Vagina (tissue), 2 donors: Measurements from ENCODE around the gene MAGEB3. TPM values are rescaled to one million over a fixed set of nuclear protein-coding genes. Genes with fewer than 3 reads are reported as not detected.

ENCODE experiments used
- DNase-seq, 2 donors: peaks; one replicate each; pipeline ENCODE4 v3.0.0-alpha.2; 2017; ENCODE audit errors: extremely low spot score in 2 of 2
- H3K27ac ChIP-seq: fragments of 200-600 bp; sonication (generic); one replicate; pipeline ENCODE4 v1.5.1; 2019
- H3K27me3 ChIP-seq: fragments of 200-600 bp; sonication (generic); one replicate; pipeline ENCODE4 v1.5.1; 2019
- H3K36me3 ChIP-seq, 2 donors: fragments of 200-600 bp; sonication (generic); one replicate each; pipeline ENCODE4 v1.5.1; 2017 to 2019
- H3K4me1 ChIP-seq: fragments of 200-600 bp; sonication (generic); one replicate; pipeline ENCODE4 v1.5.1; 2019
- H3K4me3 ChIP-seq, 2 donors: fragments of 200-600 bp; sonication (generic); 1 replicate in 1 of 2; 2 replicates in 1 of 2; pipeline ENCODE4 v1.5.1; 2016 to 2019
- H3K9me3 ChIP-seq: fragments of 200-600 bp; sonication (generic); one replicate; pipeline ENCODE4 v1.5.1; 2019
- POLR2A ChIP-seq, 2 donors: fragments of 450-650 bp; IDR thresholded peaks; one replicate each; pipeline ENCODE4 v1.6.1; 2017; ENCODE audit warnings: antibody characterized with exemption in 2 of 2, mild to moderate bottlenecking in 2 of 2, moderate library complexity in 2 of 2
- POLR2AphosphoS5 ChIP-seq, 2 donors: sonication (generic); formaldehyde crosslinking; IDR thresholded peaks; one replicate each; pipeline ENCODE4 v1.9.0; 2017; ENCODE audit warnings: antibody characterized with exemption in 2 of 2, mild to moderate bottlenecking in 2 of 2, low read depth in 1 of 2; ENCODE audit not compliant: insufficient read depth in 1 of 2
- intact Hi-C: fragments of 100-400 bp; cut with DNase I; formaldehyde crosslinking; loops from one replicate; pipeline ENCODE4 v1.15.1; 2023
- total RNA-seq: library from RNA; depleted of rRNA; stranded (reverse); fragments of >200 nt; gene quantifications from one replicate; pipeline ENCODE4 v1.2.3, GENCODE V29; 2016
- TF ChIP-seq, protein P1 (sequence below), 3 experiments: fragments of 450-650 bp in 2 of 3; fragments of 200-600 bp in 1 of 3; sonication (generic) in 1 of 3; IDR thresholded peaks; one replicate each; pipeline ENCODE4 v1.5.1; 2017 to 2019; ENCODE audit warnings: antibody characterized with exemption in 3 of 3, mild to moderate bottlenecking in 2 of 3, moderate library complexity in 2 of 3

MAGEB3 gene
- total RNA-seq, 1 donor from 2014 or later, result not detected

DNA sequence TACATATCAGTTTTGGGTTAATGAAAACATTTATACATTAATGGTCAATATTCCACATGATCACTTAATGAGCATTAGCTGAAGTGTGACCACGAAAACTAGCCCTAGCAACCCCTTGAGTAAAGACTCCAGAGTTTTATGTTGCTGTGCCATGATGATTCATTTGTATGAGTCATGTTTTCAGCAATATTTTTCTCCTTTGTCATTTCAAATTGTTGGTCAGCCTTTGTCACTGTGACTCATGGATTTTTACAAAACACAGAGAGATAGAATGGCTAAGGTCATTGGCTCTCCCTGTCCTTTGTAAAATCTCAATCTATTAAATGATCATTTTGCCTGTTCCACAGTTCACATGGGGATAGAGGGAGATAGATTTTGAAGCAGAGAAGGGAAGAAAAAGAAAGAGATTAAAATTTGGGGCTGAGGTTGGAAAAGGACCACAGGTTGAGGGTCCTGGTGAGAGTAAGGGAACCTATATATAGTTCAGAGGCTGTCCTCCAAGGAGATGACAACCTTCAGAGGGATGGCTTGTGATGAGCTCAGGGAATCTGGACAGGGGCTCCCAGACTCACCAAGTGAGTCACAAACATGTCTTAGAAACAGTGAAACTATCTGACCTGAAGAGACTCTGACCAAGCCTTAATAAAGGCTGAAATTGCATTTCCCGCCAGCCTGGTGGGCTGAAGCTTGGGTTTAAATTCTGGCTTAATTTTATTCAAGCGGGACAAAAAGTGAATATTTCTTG, 53.2 kb downstream of the MAGEB3 start:
- no peaks in the 10 kb centered on the region for H3K9me3 ChIP-seq
- H3K4me3 ChIP-seq, result no peak overlapping the region
- H3K27me3 ChIP-seq, result no peaks in the 10 kb centered on the region
- H3K27ac ChIP-seq, result no peak overlapping the region
- TF ChIP-seq, protein P1, sequence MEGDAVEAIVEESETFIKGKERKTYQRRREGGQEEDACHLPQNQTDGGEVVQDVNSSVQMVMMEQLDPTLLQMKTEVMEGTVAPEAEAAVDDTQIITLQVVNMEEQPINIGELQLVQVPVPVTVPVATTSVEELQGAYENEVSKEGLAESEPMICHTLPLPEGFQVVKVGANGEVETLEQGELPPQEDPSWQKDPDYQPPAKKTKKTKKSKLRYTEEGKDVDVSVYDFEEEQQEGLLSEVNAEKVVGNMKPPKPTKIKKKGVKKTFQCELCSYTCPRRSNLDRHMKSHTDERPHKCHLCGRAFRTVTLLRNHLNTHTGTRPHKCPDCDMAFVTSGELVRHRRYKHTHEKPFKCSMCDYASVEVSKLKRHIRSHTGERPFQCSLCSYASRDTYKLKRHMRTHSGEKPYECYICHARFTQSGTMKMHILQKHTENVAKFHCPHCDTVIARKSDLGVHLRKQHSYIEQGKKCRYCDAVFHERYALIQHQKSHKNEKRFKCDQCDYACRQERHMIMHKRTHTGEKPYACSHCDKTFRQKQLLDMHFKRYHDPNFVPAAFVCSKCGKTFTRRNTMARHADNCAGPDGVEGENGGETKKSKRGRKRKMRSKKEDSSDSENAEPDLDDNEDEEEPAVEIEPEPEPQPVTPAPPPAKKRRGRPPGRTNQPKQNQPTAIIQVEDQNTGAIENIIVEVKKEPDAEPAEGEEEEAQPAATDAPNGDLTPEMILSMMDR (IDR thresholded peaks at IDR 0.05), result no peak
- no peak for TF ChIP-seq POLR2AphosphoS5 (IDR thresholded peaks at IDR 0.05; ENCODE audit: insufficient read depth in 1 of 2, low read depth in 1 of 2)
- no peak for TF ChIP-seq POLR2A (IDR thresholded peaks at IDR 0.05)
- peaks cover 4% of the 10 kb centered on the region for H3K4me1 ChIP-seq
- intact Hi-C loops, result no loop called here
- DNase-seq, result no peak
- H3K36me3 ChIP-seq, result no peaks in the 10 kb centered on the region

Other genes with a start within 250 kb of the MAGEB3 start
- not detected for gene MAGEB2, start 15.1 kb upstream of the MAGEB3 start, total RNA-seq
- not detected for gene MAGEB4, start 11.3 kb downstream of the MAGEB3 start, total RNA-seq
- not detected for gene MAGEB1, start 16.5 kb downstream of the MAGEB3 start, total RNA-seq
- gene NR0B1, start 78.7 kb downstream of the MAGEB3 start, total RNA-seq, result 3.2 TPM